NCI-H187 (cell line): ENCODE measurements around the gene NOC4L.
A peak's percentile ranks its signal among the peaks of the same experiment; 100 is the strongest.
"Not testable (repeated sequence)": the region's sequence is repeated elsewhere in the genome, so short reads cannot be mapped to it uniquely, and the experiment has no call there.

Experiments
- DNase-seq, 2 experiments: peaks; one replicate each; lab custom pipeline; 2025; lab: John Stamatoyannopoulos, UW

The NOC4L gene

DNA sequence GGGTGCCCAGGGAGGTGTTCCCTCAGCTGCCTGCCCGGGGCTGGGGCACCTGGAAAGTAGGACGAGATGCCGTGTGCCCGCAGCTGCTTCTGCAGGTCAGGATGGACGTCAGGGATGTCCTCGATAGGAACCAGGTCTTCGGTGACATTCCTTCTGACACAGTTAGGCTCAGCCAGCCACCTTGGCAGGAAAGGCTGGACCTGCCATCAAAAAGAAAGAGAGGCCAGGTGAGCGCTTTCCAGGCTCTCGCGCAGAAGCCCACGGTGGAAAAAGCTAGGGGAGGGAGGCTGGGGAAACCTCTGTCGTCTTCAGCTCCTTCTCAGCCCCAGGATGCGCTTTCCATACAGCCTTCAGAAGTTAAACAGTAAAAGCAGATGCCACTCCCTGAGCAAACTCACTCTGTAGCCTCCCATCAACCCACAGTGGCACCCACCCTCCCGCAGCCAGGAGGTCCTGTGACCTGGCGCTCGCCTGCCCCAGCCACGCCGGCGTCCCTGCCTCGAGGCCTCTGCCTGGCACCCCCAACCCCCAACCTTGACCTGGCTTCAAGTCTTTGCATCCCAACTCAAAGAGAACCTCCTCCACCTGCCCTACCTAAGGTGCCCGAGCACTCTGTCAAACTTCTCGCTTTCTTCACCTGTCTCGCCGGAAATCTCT lies 1.4 kb upstream of the NOC4L start:
- DNase-seq: no peak

DNA sequence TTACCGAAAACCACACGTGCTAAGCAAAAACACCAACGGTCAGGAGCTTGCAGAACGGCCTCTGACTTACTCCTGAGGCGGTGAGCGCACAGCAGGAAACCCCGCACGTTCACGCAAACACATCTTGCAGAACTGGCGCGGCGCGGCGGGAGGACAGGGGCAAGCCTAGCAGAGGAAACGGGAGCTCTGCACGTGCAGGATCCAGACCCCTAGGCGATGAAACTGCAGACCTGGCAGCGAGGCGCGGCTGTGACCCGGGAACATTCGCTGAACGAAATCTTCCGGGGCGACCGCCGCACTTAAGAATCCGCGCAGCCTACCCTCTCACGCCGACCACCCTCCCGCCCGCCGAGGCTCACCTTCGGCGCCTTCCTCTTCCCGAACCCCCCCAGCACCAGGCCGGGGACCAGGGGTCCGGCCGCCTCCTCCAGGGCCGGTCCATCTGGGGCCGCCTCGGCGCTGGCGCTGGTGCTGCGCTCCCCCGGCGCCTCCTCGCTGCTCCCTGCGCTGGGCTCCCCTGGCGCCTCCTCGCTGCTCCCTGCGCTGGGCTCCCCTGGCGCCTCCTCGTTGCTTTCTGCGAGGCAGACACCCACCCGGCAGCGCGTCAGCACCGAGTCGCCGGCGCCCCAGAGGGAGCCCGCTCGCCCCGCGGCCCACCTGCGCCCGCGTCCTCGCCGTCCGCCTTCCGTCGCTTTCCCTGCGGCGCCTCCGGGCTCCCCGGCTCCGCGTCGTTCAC lies 753 bp upstream of the NOC4L start:
- no peak for DNase-seq

DNA sequence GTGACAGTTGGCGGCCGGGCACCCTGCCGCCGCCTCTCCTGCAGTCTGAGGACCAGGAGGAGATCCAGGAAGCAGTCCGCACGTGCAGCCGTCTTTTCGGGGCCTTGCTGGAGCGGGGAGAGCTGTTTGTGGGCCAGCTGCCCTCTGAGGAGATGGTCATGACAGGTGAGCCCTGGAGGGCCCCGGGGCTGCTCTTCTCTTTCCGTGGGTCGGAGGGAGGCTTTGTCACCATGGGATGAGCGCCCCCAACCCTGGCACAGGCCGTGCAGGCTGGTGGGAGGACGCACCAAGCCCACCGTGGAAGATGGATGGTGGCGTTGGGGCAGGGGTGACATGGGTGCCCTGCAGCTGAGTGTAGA lies 532 bp downstream of the NOC4L start:
- no peak for DNase-seq

DNA sequence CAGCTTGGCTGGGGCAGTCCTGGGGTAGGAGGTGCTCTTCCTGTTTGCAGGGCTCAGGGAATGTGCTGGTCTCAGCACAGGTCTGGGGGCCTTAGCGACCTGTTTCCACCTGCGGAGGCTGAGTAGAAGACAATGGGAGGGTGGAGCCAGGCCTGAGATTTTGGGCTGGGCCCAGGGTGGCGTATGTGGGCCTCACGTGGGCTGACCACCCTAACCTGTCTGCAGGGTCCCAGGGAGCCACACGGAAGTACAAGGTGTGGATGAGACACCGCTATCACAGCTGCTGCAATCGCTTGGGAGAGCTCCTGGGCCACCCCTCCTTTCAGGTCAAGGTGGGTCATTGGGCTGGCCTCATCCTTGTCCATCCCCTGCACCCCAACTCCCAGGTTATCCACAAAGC lies 1.1 kb downstream of the NOC4L start:
- no peak for DNase-seq

DNA sequence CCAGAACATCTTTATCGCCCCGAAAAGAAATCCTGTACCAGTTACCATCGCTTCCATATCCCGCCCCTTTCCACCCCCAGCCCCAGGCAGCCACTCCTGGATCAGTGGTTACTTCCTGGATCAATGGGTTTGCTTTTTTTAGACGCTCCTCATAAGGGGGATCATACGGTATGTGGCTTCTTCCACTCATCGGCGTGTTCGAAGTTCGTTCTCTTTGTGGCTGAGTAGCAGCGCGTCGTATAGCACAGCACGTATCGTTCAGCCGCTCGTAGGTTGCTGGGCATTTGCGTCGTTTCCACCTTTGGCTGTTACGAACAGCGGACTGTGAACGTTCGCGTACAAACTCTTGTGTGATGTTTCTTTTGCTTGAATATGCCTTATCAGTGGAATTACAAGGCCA lies 1.8 kb downstream of the NOC4L start:
- DNase-seq: no peak

DNA sequence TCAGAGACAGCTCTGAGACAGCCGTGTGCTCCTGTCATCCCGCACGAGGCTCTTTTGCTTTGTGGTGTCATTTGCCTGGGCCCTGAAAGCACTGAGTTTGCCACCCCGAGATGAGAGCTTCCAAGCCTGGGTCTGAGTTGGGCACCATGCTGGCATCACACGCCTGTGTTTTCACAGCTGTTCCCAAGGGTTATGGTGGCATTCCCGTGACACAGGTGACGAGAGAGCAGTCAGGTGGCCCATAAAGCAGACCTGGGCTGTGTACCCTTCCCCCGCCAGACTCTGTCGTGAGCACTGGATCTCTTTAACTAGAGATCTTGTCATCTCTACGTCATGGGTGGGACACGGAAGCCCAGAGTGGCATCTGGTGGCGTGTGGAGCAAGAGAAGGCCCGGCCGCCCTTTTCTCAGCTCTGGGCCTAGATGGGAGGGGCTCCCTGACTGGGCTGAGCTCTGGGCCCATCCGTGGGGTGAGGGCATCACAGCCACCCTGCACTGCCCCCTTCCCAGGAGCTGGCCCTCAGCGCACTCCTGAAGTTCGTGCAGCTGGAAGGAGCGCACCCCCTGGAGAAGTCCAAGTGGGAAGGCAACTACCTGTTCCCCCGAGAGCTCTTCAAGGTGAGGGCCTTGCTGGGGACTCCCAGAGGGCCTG lies 2.6 kb downstream of the NOC4L start:
- DNase-seq: no peak

DNA sequence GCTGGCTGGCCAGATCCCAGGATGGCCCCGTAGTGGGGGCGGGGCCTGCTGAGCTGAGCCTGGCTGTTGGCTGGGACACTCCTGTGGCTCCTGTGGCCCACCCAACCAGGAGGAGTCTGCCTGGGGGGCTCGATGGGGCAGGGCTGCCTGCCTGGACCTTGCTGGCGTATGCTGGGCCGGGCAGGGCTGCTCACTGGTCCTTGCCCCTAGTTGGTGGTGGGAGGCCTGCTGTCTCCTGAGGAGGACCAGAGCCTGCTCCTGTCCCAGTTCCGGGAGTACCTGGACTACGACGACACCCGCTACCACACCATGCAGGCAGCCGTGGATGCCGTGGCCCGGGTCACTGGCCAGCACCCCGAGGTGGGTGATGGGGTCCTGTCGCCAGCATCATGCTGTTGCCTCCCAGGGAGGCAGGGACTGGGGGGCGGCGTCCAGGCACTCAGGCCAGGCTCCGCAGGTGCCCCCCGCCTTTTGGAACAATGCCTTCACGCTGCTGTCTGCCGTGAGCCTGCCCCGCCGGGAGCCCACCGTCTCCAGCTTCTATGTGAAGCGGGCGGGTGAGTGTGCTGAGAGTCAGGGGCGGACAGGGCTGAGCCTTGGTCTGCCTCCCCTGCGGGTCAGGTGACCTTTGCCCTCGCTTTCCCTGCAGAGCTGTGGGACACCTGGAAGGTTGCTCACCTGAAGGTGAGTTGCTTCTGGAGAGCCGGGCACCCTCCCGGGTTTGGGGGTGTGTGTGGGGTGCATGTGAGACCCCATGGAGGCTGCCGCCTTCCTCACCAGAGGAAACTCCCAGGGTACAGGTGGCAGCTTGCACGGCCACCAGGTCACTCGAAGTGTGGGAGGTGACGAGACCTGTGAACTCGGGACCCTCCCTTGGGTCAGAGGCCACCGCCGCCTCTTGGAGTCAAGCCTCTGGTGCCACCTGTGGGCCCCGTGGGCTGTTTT lies 3.4 kb downstream of the NOC4L start:
- DNase-seq: no peak

DNA sequence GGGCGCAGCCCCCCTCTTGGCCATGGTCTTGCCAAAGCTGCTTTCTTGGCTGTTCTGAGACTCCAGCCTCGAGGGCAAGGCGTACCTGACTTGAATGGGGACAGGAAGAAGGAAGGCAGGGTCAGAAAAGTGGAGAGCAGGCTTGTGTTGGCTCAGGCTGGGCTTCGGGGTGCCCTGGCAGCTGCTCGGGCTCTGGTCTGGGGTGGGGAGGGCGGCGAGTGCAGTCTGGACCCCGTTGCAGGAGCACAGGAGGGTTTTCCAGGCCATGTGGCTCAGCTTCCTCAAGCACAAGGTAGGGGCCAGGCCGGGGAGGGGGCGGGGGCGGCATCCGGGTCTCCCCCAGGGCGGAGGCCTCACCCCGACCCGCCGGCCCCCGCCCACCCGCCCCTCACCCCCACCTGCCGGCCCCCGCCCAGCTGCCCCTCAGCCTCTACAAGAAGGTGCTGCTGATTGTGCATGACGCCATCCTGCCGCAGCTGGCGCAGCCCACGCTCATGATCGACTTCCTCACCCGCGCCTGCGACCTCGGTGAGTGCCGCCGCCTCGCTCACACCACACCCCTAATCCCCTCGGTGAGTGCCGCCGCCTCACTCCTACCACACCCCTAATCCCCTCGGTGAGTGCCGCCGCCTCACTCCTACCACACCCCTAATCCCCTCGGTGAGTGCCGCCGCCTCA lies 4.2 kb downstream of the NOC4L start:
- no peak for DNase-seq

DNA sequence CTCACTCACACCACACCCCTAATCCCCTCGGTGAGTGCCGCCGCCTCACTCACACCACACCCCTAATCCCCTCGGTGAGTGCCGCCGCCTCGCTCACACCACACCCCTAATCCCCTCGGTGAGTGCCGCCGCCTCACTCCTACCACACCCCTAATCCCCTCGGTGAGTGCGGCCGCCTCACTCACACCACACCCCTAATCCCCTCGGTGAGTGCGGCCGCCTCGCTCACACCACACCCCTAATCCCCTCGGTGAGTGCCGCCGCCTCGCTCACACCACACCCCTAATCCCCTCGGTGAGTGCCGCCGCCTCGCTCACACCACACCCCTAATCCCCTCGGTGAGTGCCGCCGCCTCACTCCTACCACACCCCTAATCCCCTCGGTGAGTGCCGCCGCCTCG lies 5.3 kb downstream of the NOC4L start:
- not testable (repeated sequence) for DNase-seq

DNA sequence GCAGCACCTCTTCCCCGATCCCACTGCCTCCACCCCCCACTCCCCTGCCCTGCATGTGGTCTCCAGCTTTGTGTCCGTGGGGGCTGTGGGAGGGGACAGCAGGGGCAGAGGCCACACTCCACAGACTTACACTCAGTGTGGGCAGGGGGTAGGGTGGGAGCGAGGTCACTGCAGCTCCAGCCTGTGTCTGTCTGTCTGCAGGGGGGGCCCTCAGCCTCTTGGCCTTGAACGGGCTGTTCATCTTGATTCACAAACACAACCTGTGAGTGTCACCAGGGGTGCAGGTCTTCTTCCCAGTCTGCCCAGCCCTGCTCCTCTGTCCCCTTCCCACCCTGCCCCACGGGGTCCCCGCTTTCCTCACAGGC lies 6.5 kb downstream of the NOC4L start:
- no peak for DNase-seq

DNA sequence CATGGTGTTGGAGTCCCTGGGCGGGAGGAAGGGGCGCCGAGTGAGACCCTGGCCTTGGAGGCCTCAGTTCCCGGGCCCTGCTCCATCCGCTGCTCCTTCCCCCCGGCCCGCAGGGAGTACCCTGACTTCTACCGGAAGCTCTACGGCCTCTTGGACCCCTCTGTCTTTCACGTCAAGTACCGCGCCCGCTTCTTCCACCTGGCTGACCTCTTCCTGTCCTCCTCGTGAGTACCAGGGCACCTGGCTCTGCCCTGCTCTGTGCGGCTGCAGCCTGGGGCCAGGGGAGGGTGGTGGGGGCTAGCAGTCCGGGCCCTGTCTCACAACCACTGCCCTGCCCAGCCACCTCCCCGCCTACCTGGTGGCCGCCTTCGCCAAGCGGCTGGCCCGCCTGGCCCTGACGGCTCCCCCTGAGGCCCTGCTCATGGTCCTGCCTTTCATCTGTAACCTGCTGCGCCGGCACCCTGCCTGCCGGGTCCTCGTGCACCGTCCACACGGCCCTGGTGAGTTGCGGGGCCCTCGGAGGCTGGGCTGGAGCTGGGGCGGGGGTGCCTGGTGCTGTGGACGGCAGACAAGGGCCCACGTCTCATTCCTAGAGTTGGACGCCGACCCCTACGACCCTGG lies 7.0 kb downstream of the NOC4L start:
- no peak for DNase-seq

DNA sequence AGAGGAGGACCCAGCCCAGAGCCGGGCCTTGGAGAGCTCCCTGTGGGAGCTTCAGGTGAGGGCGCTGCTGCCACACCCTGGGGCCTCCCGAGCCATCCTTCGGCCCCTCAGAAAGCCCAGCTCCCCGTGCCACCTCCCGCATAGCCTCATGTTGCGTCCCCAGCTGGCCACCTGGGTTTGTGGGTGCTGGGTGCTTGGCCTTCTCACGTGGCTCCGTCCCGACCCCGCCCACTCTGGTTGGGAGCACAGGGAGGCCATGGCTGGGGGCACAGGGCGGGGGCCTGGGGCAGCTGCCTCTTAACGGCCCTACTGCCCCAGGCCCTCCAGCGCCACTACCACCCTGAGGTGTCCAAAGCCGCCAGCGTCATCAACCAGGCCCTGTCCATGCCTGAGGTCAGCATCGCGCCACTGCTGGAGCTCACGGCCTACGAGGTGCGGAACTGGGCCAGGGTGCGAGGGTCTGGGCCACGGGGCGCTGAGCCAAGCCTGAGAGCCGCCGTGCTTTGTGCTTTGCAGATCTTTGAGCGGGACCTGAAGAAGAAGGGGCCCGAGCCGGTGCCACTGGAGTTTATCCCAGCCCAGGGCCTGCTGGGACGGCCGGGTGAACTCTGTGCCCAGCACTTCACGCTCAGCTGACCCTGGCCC lies 7.6 kb downstream of the NOC4L start:
- DNase-seq: no peak

DNA sequence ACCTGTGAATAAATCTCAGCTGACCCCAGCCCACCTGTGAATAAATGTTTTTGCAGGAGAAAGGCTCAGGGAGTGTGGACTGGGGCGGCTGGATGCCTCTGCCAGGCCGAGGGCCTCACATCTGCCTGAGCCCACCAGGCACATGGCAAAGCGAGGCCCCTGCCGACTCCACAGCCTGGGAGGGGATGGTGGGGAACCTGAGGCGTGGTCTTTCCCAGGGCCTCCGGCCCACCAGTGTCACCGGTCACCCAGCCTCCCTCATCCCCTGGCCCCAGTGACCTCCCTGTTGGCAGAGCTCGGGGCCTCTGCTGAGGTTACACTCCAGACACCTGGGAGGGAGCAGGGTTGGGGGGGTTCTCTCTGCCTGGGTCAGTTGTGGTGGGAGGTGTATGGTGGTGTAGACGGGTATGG lies 8.2 kb downstream of the NOC4L start:
- no peak for DNase-seq

DNA sequence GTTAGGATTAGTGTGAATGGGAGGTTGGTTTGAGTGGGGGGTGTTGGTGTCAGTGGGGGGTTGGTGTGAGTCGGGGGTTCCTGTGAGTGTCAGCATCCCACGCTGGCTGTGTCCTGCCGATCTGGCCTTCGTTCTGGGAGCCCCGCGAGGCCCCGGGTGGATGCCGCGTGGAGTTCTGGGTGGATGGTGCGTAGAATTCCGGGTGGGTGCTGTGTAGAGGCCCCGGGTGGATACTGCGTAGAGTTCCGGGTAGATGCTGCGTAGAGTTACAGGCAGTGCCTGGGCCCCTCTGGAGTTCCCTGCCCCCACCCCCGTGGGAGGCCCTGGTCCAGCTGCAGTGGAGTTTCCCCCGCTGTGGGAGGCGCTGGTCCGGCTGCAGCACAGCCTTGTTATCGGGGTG lies 8.7 kb downstream of the NOC4L start:
- DNase-seq: no peak

DNA sequence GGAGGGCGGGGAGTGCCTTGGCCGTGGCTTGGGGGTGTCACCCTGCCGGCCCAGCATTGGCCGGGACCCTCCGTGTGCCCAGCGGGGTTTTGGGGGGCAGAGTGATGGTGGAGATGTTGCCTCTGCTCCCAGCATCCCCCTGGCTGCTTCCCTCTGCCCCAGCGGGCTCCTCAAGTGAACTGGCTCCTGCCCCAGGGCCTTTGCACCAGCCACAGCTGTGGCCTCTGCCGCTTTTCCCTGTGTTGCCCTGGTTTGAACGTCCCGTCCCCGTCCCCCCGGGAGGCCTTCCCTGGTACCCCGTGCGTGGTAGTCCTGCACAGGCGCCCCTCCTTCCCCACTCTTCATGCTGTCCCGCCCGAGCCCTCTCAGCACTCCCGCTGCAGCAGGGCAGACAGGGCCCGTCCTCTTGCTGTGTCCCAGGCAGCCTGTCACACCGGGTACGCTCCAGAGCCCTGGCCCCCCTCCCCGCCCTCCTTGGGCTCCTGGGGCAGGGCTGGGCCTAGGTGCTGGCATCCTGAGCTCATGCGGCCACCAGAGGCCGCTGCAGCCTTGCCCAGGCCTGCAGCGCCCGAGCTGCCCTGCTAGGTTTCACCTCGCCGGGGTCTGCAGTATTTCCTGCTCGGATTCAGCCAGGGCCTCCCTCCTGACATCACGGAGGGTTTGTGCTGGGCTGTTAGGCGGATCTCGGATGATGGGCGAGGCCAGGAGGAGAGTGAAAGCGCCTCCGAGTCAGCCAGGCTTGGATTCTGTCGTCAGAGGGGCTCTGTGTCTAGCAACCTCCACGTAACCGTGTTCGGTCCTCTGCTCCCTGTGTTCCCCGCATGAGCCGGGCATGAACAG lies 9.5 kb downstream of the NOC4L start:
- DNase-seq: peak; percentile 64 to 76

DNA sequence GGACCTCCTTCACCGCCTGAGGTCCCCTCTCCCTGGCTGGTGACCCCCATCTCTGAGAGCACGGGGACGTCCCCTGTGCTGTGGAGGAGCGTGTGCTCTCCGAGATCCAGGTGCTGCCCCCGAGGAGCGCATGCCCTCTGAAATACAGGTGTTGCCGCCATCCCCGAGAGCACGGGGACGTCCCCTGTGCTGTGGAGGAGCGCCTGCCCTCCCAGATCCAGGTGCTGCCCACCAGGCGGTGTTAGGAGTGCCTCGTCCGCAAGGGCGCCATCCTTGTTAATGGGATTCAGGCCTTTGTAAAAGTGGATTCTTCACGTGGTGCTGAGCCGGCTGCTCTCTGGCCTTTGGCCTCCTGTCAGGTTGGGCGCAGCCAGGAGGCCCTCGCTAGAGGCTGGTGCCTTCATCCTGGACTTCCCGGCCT lies 10.1 kb downstream of the NOC4L start:
- no peak for DNase-seq

DNA sequence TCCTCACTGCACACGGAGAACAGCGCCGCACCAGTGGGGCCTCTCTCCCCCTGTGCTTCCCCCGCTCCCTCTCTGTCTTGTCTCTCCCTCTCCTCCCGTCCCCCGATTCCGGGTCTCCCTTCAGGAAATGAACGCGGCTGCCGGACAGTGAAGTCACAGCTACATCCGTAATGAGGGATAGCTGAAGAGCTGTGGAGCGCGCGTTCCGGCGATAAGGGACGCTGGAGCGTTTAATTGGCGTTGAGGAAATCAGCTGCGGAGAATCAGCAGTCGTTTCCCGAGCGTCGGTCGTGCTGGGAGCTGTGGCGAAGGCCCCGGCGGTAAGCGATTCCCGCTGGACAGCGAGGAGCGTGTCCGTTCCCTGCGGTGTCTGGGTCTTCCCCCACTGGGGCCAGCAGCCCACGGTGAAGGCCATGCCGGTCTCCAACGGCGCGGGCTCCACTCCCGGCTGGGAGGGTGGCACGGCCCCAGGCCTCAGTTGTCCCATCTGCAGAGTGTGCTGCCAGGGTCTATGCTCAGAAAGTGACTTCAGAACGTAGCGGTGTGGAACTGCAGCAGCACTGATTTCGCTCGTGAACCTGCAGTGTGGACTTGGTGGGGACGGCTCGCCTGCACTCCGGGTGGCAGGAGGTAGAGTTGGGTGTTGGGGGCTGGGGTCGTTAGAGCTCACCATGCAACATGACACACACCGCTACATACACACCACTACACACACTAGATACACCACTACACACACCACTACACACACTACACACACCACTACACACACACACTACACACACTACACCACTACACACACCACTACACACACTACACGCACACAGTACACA lies 10.9 kb downstream of the NOC4L start:
- DNase-seq: no peak

DNA sequence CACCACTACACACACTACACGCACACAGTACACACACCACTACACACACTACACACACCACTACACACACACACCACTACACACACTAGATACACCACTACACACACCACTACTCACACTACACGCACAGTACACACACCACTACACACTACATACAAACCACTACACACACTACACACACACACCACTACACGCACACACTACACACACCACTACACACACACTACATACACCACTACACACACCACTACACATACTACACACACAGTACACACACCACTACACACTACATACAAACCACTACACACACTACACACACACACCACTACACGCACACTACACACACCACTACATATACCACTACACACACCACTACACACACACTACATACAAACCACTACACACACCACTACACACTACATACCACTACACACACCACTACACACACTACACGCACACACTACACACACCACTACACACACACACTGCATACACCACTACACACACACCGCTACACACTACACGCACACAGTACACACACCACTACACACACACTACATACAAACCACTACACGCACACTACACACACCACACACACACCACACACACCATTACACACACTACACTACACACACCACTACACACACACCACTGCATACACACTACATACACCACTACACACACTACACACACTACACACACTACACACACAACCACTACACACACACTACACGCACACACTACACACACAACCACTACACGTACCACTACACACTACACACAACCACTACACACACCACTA lies 11.7 kb downstream of the NOC4L start:
- DNase-seq: no peak
